T-helper 2 cell treated with Interferon-gamma antibody and Interleukin-4, amounts not matched to agents 5 μg/mL and 100 μg/mL, for 36 hours (primary cell): ENCODE data around the gene SLC5A12.

Source experiments
- DNase-seq: peaks from one replicate; pipeline ENCODE4 v3.0.0; 2021; ENCODE audit warnings: low spot score
- H3K27ac Mint-ChIP-seq: one replicate; pipeline ENCODE4 v1.8.0; 2021; ENCODE audit warnings: mild to moderate bottlenecking, mixed read lengths
- H3K27me3 Mint-ChIP-seq: one replicate; pipeline ENCODE4 v1.8.0; 2021; ENCODE audit warnings: low read depth, mixed read lengths
- H3K36me3 Mint-ChIP-seq: one replicate; pipeline ENCODE4 v1.8.0; 2021; ENCODE audit warnings: low read depth, mixed read lengths
- H3K4me1 Mint-ChIP-seq: one replicate; pipeline ENCODE4 v1.8.0; 2021; ENCODE audit warnings: low read depth, mixed read lengths
- H3K4me3 Mint-ChIP-seq: one replicate; pipeline ENCODE4 v1.8.0; 2022; ENCODE audit warnings: mild to moderate bottlenecking, moderate library complexity, mixed read lengths
- H3K9me3 Mint-ChIP-seq: one replicate; pipeline ENCODE4 v1.8.0; 2021; ENCODE audit warnings: mixed read lengths

SLC5A12 gene

GRCh38 chr11:26741036-26741435, 19.2 kb upstream of the SLC5A12 start:
- Mint-ChIP-seq H3K9me3 (peaks cover 16% of the 10 kb centered on the region), H3K36me3 (no peaks in the 10 kb centered on the region), H3K4me1 (no peaks in the 10 kb centered on the region), H3K27me3 (no peaks in the 10 kb centered on the region), H3K4me3 (no peak overlapping the region), H3K27ac (no peak overlapping the region)
- no peak for DNase-seq

GRCh38 chr11:26739366-26740073, 17.7 kb upstream of the SLC5A12 start:
- Mint-ChIP-seq H3K27me3 (no peaks in the 10 kb centered on the region), H3K4me1 (no peaks in the 10 kb centered on the region), H3K27ac (no peak overlapping the region), H3K36me3 (no peaks in the 10 kb centered on the region), H3K4me3 (no peak overlapping the region), H3K9me3 (peaks cover 21% of the 10 kb centered on the region)
- DNase-seq = no peak

- Mint-ChIP-seq H3K4me1 (no peaks in the 10 kb centered on the region), H3K27ac (no peak overlapping the region), H3K36me3 (no peaks in the 10 kb centered on the region), H3K4me3 (no peak overlapping the region), H3K27me3 (no peaks in the 10 kb centered on the region), H3K9me3 (peaks cover 20% of the 10 kb centered on the region)
- DNase-seq = no peak
These were observed 12.8 kb upstream of the SLC5A12 start for GRCh38 chr11:26734691-26735090.

DNA sequence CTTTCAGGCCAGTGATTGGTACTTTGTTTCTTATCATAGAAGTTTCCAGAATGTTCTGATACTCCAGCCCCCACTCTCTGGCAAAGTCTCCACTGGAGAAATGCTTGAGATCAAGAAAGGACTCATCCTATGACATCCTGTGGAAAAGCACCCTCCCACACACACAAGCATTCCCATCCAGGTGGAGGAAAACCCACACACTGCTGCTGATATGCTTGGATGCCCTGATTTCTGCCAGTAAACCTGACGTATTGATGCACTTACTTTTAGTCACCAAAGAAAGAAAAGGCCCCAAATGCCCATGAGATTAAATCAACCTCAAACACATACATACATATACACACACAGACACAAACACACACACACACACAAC, 9.2 kb upstream of the SLC5A12 start:
- Mint-ChIP-seq H3K4me3 (no peak overlapping the region), H3K36me3 (no peaks in the 10 kb centered on the region), H3K27me3 (no peaks in the 10 kb centered on the region), H3K4me1 (no peaks in the 10 kb centered on the region), H3K9me3 (peaks cover 12% of the 10 kb centered on the region), H3K27ac (no peak overlapping the region)
- no peak for DNase-seq

DNA sequence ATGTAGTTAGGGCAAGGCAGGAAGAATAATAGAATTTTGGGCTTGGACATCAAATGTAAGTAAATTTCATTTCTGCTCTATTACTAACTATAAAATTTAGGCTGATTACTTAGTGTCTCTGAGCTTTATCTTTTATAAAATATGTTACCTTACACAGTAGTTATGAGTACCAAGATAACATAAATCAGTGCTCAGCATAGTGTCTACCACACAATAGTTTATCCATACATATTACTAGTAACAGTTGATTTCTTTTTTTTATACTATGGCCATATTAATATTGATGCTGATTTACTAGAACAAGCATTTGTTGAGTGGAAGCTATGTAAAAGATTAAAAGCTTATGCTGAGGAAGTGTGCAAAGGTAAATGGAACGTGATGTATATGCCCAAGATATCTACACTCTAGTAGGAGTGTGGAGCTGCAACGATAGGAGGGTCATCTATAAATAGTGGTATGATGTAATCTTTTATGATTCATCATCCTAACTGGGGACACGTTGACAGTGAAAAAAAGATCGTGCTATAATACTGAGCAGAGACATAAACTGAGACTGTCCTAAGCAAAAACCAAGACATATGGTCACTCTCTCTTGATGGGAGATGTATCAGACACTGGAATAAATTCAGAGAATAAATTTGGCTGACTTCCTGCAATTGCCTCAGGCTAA, 8.7 kb upstream of the SLC5A12 start:
- no peaks in the 10 kb centered on the region for H3K36me3 Mint-ChIP-seq
- no peak for DNase-seq

GRCh38 chr11:26729284-26729683, 7.4 kb upstream of the SLC5A12 start:
- DNase-seq = no peak
- Mint-ChIP-seq H3K36me3 (no peaks in the 10 kb centered on the region), H3K9me3 (peaks cover 12% of the 10 kb centered on the region), H3K4me3 (no peak overlapping the region), H3K27ac (no peak overlapping the region), H3K4me1 (no peaks in the 10 kb centered on the region), H3K27me3 (no peaks in the 10 kb centered on the region)

More for the DNA sequence above, 8.7 kb upstream of the SLC5A12 start:
- H3K4me3 Mint-ChIP-seq = no peak overlapping the region
- H3K27ac Mint-ChIP-seq = no peak overlapping the region
- H3K4me1 Mint-ChIP-seq = no peaks in the 10 kb centered on the region
- H3K27me3 Mint-ChIP-seq = no peaks in the 10 kb centered on the region
- peaks cover 14% of the 10 kb centered on the region for H3K9me3 Mint-ChIP-seq

- H3K36me3 Mint-ChIP-seq = no peaks in the 10 kb centered on the region
- no peak overlapping the region for H3K4me3 Mint-ChIP-seq
- DNase-seq = no peak
- no peak overlapping the region for H3K27ac Mint-ChIP-seq
- no peaks in the 10 kb centered on the region for H3K4me1 Mint-ChIP-seq
- H3K27me3 Mint-ChIP-seq = no peaks in the 10 kb centered on the region
- peaks cover 15% of the 10 kb centered on the region for H3K9me3 Mint-ChIP-seq
These were observed 5.1 kb upstream of the SLC5A12 start for GRCh38 chr11:26726960-26727359.

- DNase-seq = no peak
These were observed 1.9 kb downstream of the SLC5A12 start for GRCh38 chr11:26719998-26720397.

GRCh38 chr11:26719289-26719973, 2.4 kb downstream of the SLC5A12 start:
- Mint-ChIP-seq H3K27me3 (no peaks in the 10 kb centered on the region), H3K9me3 (peaks cover 12% of the 10 kb centered on the region), H3K4me1 (no peaks in the 10 kb centered on the region), H3K4me3 (no peak overlapping the region), H3K36me3 (no peaks in the 10 kb centered on the region), H3K27ac (no peak overlapping the region)
- DNase-seq = no peak

More at GRCh38 chr11:26719998-26720397, 1.9 kb downstream of the SLC5A12 start:
- no peaks in the 10 kb centered on the region for H3K27me3 Mint-ChIP-seq
- H3K36me3 Mint-ChIP-seq = no peaks in the 10 kb centered on the region
- H3K27ac Mint-ChIP-seq = no peak overlapping the region
- no peak overlapping the region for H3K4me3 Mint-ChIP-seq
- peaks cover 12% of the 10 kb centered on the region for H3K9me3 Mint-ChIP-seq
- no peaks in the 10 kb centered on the region for H3K4me1 Mint-ChIP-seq

DNA sequence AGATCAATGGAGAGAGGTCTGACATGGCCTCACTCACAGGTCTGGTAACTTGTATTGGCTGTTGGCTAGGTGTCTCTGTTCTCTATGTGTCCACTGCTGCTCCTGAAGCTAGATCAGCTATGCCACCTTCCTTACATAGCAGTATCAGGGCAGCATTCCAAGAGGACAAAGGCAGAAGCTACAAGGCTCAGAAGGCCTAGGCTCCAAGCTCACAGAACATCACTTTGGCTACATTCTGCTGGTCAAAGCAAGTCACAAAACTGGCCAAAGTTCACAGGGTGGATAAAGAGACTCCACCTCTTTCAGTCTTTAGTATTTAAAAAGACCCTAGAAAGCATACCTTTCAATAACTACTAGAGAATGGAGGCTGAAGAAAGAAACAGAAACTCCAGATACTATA, 4.1 kb downstream of the SLC5A12 start:
- H3K4me3 Mint-ChIP-seq = no peak overlapping the region
- no peaks in the 10 kb centered on the region for H3K27me3 Mint-ChIP-seq
- DNase-seq = no peak
- H3K36me3 Mint-ChIP-seq = no peaks in the 10 kb centered on the region
- no peaks in the 10 kb centered on the region for H3K4me1 Mint-ChIP-seq
- H3K27ac Mint-ChIP-seq = no peak overlapping the region
- H3K9me3 Mint-ChIP-seq = peaks cover 8% of the 10 kb centered on the region

DNA sequence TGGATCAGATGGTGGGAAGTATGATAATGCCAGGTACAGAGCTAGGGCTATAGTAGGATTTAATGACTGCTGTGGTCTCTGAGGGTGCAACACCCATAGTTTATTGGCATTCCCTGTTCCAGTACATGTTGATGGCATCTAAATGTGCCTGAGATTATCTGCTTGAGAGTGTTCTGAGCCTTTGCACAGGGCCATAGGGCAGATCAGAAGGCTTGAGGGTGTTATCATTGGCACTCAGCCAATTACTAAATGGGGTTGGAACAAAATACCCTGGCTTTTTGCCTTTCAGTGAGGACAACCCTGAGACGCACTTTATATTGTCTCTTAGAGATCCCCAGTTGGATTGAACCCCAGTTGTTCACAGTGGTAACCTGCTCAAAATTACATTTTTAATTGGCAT, 6.7 kb downstream of the SLC5A12 start:
- Mint-ChIP-seq H3K9me3 (peaks cover 8% of the 10 kb centered on the region), H3K4me1 (no peaks in the 10 kb centered on the region), H3K4me3 (no peak overlapping the region), H3K27me3 (no peaks in the 10 kb centered on the region), H3K27ac (no peak overlapping the region), H3K36me3 (no peaks in the 10 kb centered on the region)
- DNase-seq = no peak

- no peak for DNase-seq
- no peak overlapping the region for H3K4me3 Mint-ChIP-seq
- H3K27me3 Mint-ChIP-seq = no peaks in the 10 kb centered on the region
- H3K27ac Mint-ChIP-seq = no peak overlapping the region
- H3K36me3 Mint-ChIP-seq = no peaks in the 10 kb centered on the region
- no peaks in the 10 kb centered on the region for H3K4me1 Mint-ChIP-seq
- H3K9me3 Mint-ChIP-seq = peaks cover 5% of the 10 kb centered on the region
These were observed 9.4 kb downstream of the SLC5A12 start for GRCh38 chr11:26712497-26712896.

DNA sequence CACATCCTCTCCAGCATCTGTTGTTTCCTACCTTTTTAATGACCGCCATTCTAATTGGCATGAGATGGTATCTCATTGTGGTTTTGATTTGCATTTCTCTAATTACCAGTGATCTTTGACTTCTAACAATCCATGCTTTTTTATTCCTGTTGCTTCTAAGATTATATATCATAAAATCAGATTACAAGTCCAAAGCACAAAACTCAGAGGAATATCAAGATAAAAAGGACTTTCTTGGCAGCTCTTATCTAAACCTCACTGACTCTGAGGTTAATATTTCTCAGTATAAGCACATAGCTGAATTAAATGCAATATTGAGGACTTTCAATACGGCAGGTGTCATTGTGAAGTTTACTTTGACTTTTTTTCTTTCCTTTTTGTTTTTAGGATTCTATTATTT, 11.4 kb downstream of the SLC5A12 start:
- no peak for DNase-seq
- Mint-ChIP-seq H3K4me1 (no peaks in the 10 kb centered on the region), H3K27ac (no peak overlapping the region), H3K27me3 (no peaks in the 10 kb centered on the region), H3K4me3 (no peak overlapping the region), H3K36me3 (no peaks in the 10 kb centered on the region), H3K9me3 (no peaks in the 10 kb centered on the region)

- DNase-seq = no peak
These were observed 13.0 kb downstream of the SLC5A12 start for GRCh38 chr11:26708736-26709456.

More at GRCh38 chr11:26708736-26709456, 13.0 kb downstream of the SLC5A12 start:
- H3K9me3 Mint-ChIP-seq = no peaks in the 10 kb centered on the region
- no peak overlapping the region for H3K27ac Mint-ChIP-seq
- H3K36me3 Mint-ChIP-seq = no peaks in the 10 kb centered on the region
- H3K4me3 Mint-ChIP-seq = no peak overlapping the region
- no peaks in the 10 kb centered on the region for H3K27me3 Mint-ChIP-seq
- no peaks in the 10 kb centered on the region for H3K4me1 Mint-ChIP-seq
